ENCODE results near the gene MYH8.

MYH8 gene

GRCh38 chr17:10385871-10386270, 35.9 kb downstream of the MYH8 start:
- FAIRE-seq (no peak), DNase-seq (ENCODE audit: extremely low spot score, insufficient read length, low read depth) (no peak)

- DNase-seq (ENCODE audit: extremely low spot score, insufficient read length, low read depth) (no peak), FAIRE-seq (no peak)
These were observed 37.6 kb downstream of the MYH8 start for GRCh38 chr17:10384175-10384574.

DNA sequence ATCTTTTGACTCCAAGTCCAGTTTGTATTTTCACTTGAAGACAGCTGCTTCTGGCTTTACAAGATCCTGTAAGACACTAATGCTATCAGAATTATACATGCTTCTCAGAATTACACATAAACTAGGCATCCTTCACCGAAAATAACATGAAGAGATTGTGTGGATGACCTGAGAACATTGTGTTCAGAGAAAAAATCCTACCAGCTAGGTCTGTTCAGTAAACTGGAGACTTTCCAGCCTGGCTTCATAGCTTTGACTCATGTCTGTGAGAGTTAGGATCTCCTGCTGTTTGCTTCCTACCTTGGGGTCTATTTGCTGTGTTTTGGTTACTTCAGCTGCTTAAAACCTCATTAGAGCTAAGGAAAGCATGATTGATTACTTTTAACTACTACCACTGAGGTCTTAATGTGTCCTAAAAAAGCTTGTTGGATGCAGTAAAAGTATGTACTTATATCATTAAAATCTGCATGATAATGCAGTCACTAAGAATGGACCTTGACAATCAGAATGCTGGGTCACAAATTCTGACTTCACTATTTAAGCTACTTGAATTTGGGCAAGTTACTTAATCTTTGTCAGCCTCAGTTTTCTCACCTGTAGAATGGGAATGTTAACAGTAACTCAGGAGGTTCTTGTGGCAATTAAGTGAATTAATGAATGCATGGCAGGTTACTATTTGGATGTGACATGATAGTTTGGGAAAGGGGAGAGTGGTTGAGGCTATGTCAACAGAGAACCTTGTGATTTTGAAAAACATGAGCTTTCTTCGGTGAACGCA, 40.9 kb downstream of the MYH8 start:
- FAIRE-seq (no peak), DNase-seq (ENCODE audit: extremely low spot score, insufficient read length, low read depth) (no peak)

DNA sequence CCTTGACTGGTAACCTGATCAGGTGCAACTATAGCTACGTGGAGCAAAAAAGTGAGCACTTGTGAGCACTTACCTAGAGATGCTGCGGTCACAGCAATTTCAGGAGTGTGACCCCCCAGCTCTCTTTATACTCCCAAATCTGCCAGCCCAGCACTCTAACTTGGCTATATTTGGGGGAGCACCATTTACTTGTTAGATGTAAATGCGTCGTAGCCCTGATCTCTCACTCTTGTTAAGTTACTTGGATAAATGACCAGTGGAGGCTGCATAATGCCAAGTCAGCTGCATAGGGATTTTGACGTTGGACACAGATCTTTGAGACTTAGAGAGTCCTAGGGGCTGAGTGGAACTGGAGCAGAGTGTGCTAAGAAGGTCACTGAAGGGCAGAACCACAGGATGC, 48.8 kb downstream of the MYH8 start, which contains the start of gene MYH13:
TSS of gene MYH13 (minus strand) at position 101 of the 400 bp plus-strand sequence. CDS start 8,476 bp downstream, outside the sequence.
- DNase-seq (ENCODE audit: extremely low spot score, insufficient read length, low read depth) (no peak), FAIRE-seq (no peak)

GRCh38 chr17:10370016-10370608, 51.6 kb downstream of the MYH8 start:
- DNase-seq (ENCODE audit: extremely low spot score, insufficient read length, low read depth), result no peak
- FAIRE-seq, result no peak

DNA sequence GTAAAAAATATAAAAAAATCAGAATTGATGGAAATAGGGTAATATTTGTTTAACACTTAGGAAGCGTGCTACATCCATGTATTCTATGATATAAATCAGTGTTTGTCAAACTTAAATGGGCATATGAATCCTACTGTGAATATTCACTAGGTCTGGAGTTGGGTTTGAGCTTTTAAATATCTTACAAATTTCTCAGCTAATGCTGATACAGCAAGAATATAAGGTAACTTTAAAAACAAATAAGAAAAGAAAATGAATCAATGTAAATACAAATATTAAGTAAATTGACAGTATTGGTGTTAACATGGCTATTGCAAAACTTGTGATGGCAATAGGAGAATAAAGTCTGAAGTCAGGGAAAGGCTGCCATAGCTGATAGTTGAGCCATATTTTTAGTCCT, 52.5 kb downstream of the MYH8 start:
- DNase-seq (ENCODE audit: extremely low spot score, insufficient read length, low read depth) (no peak), FAIRE-seq (no peak)

DNA sequence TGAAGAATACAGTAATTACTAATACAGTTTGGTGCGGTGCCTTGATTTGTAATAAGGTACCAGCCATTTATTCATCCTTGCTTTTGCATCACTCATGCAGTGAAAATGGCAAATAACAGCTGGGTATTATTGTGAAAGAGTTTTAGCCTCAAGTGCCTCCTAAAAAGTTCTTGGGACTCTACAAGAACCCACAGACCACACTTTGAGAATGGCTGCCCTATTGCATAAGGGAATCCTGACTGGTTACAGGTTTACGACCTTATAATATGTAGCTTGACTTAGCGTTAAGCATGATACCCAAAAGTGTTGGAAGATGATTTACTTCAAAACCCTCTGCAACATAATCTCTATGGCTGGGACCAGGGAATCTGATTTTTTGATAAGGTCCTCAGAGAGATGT, 53.2 kb downstream of the MYH8 start:
- no peak for FAIRE-seq
- no peak for DNase-seq (ENCODE audit: extremely low spot score, insufficient read length, low read depth)

DNA sequence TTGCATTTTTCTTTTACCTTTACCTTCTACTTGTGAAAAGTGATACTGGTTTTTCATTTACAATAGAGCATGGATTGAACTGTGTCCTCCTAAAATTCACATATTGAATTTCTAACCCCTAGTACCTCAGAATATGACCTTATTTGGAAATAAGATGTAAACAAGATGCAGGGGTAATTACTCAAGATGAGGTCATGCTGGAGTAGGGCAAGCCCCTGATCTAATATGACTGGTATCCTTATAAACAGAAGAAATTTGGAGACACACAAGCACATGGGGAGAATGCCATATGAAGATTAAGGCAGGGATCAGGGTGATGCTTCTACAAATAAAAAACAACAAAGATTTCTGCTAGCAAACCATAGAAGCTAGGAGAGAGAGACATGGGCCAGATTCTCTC, 61.2 kb downstream of the MYH8 start:
- no peak for FAIRE-seq

GRCh38 chr17:10357768-10358167, 64.0 kb downstream of the MYH8 start:
- no peak for DNase-seq (ENCODE audit: extremely low spot score, insufficient read length, low read depth)
- FAIRE-seq, result peak; percentile 59

More for the DNA sequence above, 61.2 kb downstream of the MYH8 start:
- no peak for DNase-seq (ENCODE audit: extremely low spot score, insufficient read length, low read depth)

DNA sequence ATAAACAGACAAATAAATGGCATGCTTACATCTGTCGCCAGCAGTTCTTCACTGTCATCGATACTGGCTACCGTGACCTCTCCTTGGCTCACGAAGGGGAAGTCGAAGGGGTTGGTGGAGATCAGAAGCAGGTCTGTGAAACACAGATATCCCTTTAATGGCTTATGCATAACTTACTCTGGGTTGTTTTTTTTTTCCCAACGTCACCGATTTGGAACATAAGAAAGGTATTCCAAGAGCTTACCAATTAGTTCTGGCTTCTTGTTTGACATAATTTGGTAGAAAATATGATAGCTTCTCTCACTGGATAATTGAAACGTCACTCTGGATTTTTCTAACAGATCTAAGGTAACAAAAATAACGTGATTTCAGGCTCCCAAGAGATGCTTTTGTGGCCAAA, 67.1 kb downstream of the MYH8 start:
- DNase-seq (ENCODE audit: extremely low spot score, insufficient read length, low read depth), result no peak
- FAIRE-seq, result no peak

- DNase-seq (ENCODE audit: extremely low spot score, insufficient read length, low read depth) (no peak), FAIRE-seq (no peak)
These were observed 68.9 kb downstream of the MYH8 start for GRCh38 chr17:10352893-10353292.

DNA sequence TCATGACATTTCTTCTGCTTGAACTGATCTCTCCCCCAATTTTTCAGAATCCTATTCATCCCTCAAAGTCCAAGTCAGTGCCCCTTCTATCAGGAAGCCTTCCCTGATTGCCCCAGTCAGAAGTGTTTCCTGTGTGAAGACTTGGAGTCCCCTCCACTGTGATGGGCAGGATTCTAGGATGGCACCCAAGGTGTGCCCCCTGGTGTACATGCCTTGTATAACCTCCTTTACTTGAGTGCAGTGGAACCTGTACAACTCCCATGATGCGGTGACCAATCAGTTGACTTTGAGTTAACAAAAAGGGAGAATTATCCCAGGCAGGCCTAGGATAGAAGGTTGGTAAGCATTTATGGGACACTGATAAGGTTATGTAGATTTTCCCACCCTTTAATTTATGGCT, 72.3 kb downstream of the MYH8 start:
- FAIRE-seq (peak; percentile 67), DNase-seq (ENCODE audit: extremely low spot score, insufficient read length, low read depth) (no peak)

GRCh38 chr17:10344816-10345215, 76.9 kb downstream of the MYH8 start:
- DNase-seq (ENCODE audit: extremely low spot score, insufficient read length, low read depth) (no peak), FAIRE-seq (no peak)
